Measurements from ENCODE around the gene FYN.

DNA sequence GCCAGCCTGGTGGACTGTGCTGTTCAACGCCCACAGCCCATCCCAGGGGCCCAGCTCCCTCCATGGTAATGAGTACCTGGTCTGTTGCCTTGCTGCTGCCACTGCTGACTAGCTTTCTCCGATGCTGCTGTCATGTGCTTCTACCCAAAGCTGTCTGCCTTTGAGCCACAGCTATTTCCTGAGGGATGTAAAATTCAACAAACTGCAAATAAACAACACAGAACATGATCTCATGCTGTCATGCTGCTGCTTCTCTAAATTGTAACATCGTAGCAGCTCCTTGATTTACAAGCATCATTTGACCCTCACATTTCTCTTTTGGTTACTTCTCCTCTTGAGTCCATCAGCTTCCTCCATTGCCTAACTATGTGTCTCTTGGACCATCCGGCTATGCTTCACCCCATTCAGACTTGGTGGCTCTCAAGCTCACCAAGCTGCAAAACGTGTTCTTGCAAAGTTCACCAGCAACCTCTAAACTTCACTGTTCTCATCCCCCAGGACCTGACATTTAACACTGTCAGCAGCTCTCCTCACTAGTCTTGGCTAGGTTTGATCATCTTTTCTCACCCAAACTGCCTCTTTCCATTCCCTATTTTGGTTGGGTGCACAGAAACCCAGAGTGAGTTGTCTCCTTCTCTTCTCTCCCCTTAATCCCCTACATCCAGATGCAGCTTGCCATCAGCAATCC is 54.6 kb downstream of the FYN start:
- no peak for TF ChIP-seq SUZ12 (IDR thresholded peaks at IDR 0.05; ENCODE audit: extremely low read depth, insufficient read depth, insufficient read length)
- no peak for TF ChIP-seq YY1 (IDR thresholded peaks at IDR 0.05; ENCODE audit: insufficient read depth, insufficient read length)
- no peak for TF ChIP-seq ZNF274 (IDR thresholded peaks at IDR 0.05; ENCODE audit: low read depth, low read length)

Measured in NT2/D1 (cell line).